Right lobe of liver (tissue), 4 donors: ENCODE results near the gene DDRGK1.

Experiments
- POLR2A ChIP-seq: fragments of 450-650 bp; IDR thresholded peaks from one replicate; pipeline ENCODE4 v1.6.1; 2017; ENCODE audit warnings: antibody characterized with exemption, mild to moderate bottlenecking
- TF ChIP-seq, protein P1 (sequence below), 4 donors: fragments of 200-600 bp in 3 of 4; fragments of 450-650 bp in 1 of 4; IDR thresholded peaks; one replicate each; pipeline versions ENCODE4 v1.5.1 to v1.8.0; 2016 to 2022; ENCODE audit warnings: antibody characterized with exemption in 4 of 4, mild to moderate bottlenecking in 2 of 4
- donor health status: DM: no; HTN: no; CAD: no.
- donor health status: DM: no; HTN: no; CAD: no.
- donor health status: DM: no; HTN: yes; CAD: no.

DNA sequence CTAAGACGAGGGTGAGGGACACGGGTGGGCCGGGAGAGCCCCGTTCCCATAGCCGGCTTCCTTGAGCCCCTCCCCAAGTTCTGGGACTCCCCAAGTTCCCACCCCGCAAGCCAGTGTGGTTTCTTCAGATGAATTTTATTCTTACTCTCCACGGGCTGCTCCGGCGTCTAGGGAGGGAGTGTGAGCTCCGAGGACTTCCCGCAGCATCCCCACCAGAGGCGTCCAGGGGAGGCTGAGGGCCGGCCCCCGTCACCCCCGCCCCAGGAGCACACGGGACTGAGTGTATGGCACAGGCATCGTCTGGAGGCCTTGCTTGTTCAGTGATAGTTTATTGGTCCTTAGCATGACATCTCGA, 44.5 kb upstream of the DDRGK1 start:
- TF ChIP-seq, protein P1, sequence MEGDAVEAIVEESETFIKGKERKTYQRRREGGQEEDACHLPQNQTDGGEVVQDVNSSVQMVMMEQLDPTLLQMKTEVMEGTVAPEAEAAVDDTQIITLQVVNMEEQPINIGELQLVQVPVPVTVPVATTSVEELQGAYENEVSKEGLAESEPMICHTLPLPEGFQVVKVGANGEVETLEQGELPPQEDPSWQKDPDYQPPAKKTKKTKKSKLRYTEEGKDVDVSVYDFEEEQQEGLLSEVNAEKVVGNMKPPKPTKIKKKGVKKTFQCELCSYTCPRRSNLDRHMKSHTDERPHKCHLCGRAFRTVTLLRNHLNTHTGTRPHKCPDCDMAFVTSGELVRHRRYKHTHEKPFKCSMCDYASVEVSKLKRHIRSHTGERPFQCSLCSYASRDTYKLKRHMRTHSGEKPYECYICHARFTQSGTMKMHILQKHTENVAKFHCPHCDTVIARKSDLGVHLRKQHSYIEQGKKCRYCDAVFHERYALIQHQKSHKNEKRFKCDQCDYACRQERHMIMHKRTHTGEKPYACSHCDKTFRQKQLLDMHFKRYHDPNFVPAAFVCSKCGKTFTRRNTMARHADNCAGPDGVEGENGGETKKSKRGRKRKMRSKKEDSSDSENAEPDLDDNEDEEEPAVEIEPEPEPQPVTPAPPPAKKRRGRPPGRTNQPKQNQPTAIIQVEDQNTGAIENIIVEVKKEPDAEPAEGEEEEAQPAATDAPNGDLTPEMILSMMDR (IDR thresholded peaks at IDR 0.05) = no peak
- no peak for TF ChIP-seq POLR2A
